GM12878 (cell line): ENCODE measurements around the gene SLC25A41. TPM values are rescaled to one million over a fixed set of nuclear protein-coding genes. Genes with fewer than 3 reads are reported as not detected.

ENCODE experiments used
- ATAC-seq: fragments of 200-7000 bp; cut with Tn5 transposase; 3 replicates; pipeline ENCODE4 v1.9.1; 2020; ENCODE audit warnings: mild to moderate bottlenecking, moderate library complexity
- BruUV-seq: library from RNA; stranded (reverse); fragments of 400-500 nt; replicated peaks from 2 replicates; lab custom pipeline; 2021; lab: Mats Ljungman, UMichigan
- CTCF ChIA-PET: fragments of 300-600 bp; sonication (Branson Sonifier 250); formaldehyde crosslinking; extraction: SDS; loops from one replicate; lab custom pipeline; 2021; ENCODE audit warnings: inconsistent platforms; lab: Yijun Ruan, JAX
- POLR2A ChIA-PET: fragments of 350-600 bp; formaldehyde crosslinking; extraction: SDS; loops from one replicate; lab custom pipeline; 2021; ENCODE audit warnings: inconsistent platforms; lab: Charles Lee
- RAD21 ChIA-PET: fragments of 300-600 bp; sonication (Branson Sonifier 250); formaldehyde crosslinking; loops from one replicate; lab custom pipeline; 2023; ENCODE audit warnings: antibody characterized with exemption; ENCODE audit not compliant: unreplicated experiment; lab: Charles Lee
- SMC1A ChIA-PET: fragments of 300-600 bp; sonication (Branson Sonifier 250); formaldehyde crosslinking; loops from one replicate; lab custom pipeline; 2023; ENCODE audit not compliant: unreplicated experiment, uncharacterized antibody; lab: Charles Lee
- DNase-seq: peaks from one replicate; pipeline ENCODE4 v3.0.0-alpha.2; 2011; ENCODE audit warnings: low read depth, low spot score
- FAIRE-seq: peaks from 3 replicates; lab custom pipeline; 2011; peaks lifted over from hg19 to GRCh38; lab: Jason Lieb, UNC
- H2AFZ ChIP-seq: 2 replicates; pipeline ENCODE4 v1.6.0; 2011; ENCODE audit warnings: low read depth, low read length, control low read depth; ENCODE audit not compliant: control insufficient read depth
- H3K27ac ChIP-seq: 2 replicates; pipeline ENCODE4 v1.5.1; 2011; ENCODE audit warnings: control low read depth; ENCODE audit not compliant: control insufficient read depth, insufficient read depth
- H3K27me3 ChIP-seq, 2 experiments: replicated peaks in 1 of 2; 2 replicates each; pipeline versions ENCODE4 v1.6.0 to v1.6.1; 2011; ENCODE audit warnings: low read length in 1 of 2; ENCODE audit not compliant: control insufficient read depth in 2 of 2, insufficient read depth in 2 of 2
- H3K36me3 ChIP-seq, 2 experiments: 2 replicates each; pipeline ENCODE4 v1.5.1; 2011; ENCODE audit warnings: low read length in 1 of 2; ENCODE audit not compliant: control insufficient read depth in 2 of 2, insufficient read depth in 2 of 2
- H3K4me1 ChIP-seq: 2 replicates; pipeline ENCODE4 v1.6.1; 2011; ENCODE audit warnings: mild to moderate bottlenecking, low read length, moderate library complexity, mixed read lengths; ENCODE audit not compliant: control insufficient read depth, insufficient read depth
- H3K4me2 ChIP-seq: 2 replicates; pipeline ENCODE4 v1.6.0; 2011; ENCODE audit warnings: control low read depth; ENCODE audit not compliant: control insufficient read depth, insufficient read depth
- H3K4me3 ChIP-seq: fragments of 200-600 bp; sonication (generic); 2 replicates; pipeline ENCODE4 v1.5.1; 2016
- H3K79me2 ChIP-seq: 2 replicates; pipeline ENCODE4 v1.6.0; 2011; ENCODE audit warnings: low read length; ENCODE audit not compliant: control insufficient read depth, insufficient read depth
- H3K9ac ChIP-seq: 2 replicates; pipeline ENCODE4 v1.8.0; 2011; ENCODE audit warnings: low read length, control low read depth, mixed read lengths; ENCODE audit not compliant: control insufficient read depth, insufficient read depth
- H3K9me3 ChIP-seq: replicated peaks from 3 replicates; pipeline ENCODE4 v1.5.1; 2011; ENCODE audit warnings: mild to moderate bottlenecking, low read length; ENCODE audit not compliant: control insufficient read depth, insufficient read depth
- H4K20me1 ChIP-seq: 2 replicates; pipeline ENCODE4 v1.6.0; 2011; ENCODE audit not compliant: control insufficient read depth, insufficient read depth
- GATAD2B ChIP-seq: fragments of 450-650 bp; conservative IDR thresholded peaks from 2 replicates; pipeline ENCODE4 v1.6.1; 2017; ENCODE audit warnings: low read depth, mild to moderate bottlenecking, moderate library complexity
- MEF2B ChIP-seq: fragments of 450-650 bp; IDR thresholded peaks from 2 replicates; pipeline ENCODE4 v1.6.1; 2018; ENCODE audit warnings: mild to moderate bottlenecking, moderate library complexity; ENCODE audit not compliant: partially characterized antibody, poor library complexity, severe bottlenecking
- POLR2A ChIP-seq: IDR thresholded peaks from 2 replicates; pipeline ENCODE4 v1.6.1; 2011; ENCODE audit warnings: low read depth, mild to moderate bottlenecking, low read length
- STAT3 ChIP-seq: IDR thresholded peaks from 2 replicates; pipeline ENCODE4 v1.6.1; 2011; ENCODE audit warnings: low read depth, low read length, improper control_type of control experiment
- WGBS: methylation state at CpG from one replicate; pipeline ENCODE4 v1.1.6; 2016; ENCODE audit warnings: low lambda C conversion rate; ENCODE audit not compliant: insufficient replicate concordance, insufficient coverage; ENCODE audit errors: missing lambda C conversion rate; 5-methylcytosine and 5-hydroxymethylcytosine counted together
- in situ Hi-C: fragments of 300-500 bp; cut with MboI; formaldehyde crosslinking; loops from 9 replicates; pipeline ENCODE4 v1.14.3; 2018; ENCODE audit warnings: mixed read lengths
- intact Hi-C: fragments of 100-400 bp; cut with micrococcal nuclease; formaldehyde crosslinking; loops from one replicate; pipeline ENCODE4 v1.14.2; 2022; ENCODE audit not compliant: unreplicated experiment
- polyA plus RNA-seq, 11 experiments: library from polyadenylated mRNA; depleted of rRNA in 4 of 11; unstranded in 6 of 11; stranded (reverse) in 5 of 11; fragments of >200 nt; fragmentation: Nextera tagmentation in 4 of 11; fragmentation: Illumina TruSeq in 1 of 11; extraction: Ambion mirVana in 4 of 11; extraction: Trizol in 1 of 11; gene quantifications; 1 replicate in 1 of 11; 2 replicates in 10 of 11; pipeline versions ENCODE4 v1.2.1 to v1.2.3, GENCODE V29; 2011 to 2016; ENCODE audit warnings: inconsistent platforms in 2 of 11, missing spikeins in 2 of 11, low read depth in 1 of 11
- total RNA-seq, 4 experiments: library from RNA; depleted of rRNA in 3 of 4; stranded (reverse); fragments of >200 nt in 3 of 4; fragmentation: Illumina TruSeq in 1 of 4; extraction: Trizol in 1 of 4; gene quantifications; 2 replicates each; pipeline versions ENCODE4 v1.2.1 to v1.2.3, GENCODE V29; 2013 to 2021
- TF ChIP-seq, protein P1 (sequence below): fragments of 450-650 bp; conservative IDR thresholded peaks from 2 replicates; pipeline ENCODE4 v1.6.1; 2017; ENCODE audit warnings: mild to moderate bottlenecking, moderate library complexity

The SLC25A41 gene
- total and polyA plus RNA-seq, 10 of the 15 experiments (the other 5 are each of a cell fraction or from before 2014, with no cell fraction given): 0.23 to 1.2 (median 0.43) TPM; not detected in 2

DNA sequence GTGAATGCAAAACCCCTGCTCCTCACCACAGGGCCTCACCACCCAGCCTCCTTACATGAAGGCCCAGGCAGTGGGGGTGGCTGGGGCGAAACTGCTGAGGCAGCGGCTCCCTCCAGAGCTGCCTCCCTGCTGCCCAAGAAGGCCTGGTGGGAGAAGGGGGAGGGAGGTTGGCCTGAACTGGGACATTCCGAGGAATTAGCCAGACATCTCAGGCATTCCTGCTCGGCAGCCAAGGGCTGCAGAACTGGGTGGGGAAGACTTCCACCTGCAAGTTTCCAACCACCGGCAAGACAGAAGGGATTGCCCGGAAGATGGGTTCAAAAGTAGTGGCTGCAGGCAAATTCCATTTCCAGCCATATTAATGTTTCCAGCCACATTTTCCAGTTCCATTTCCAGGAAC lies 55.5 kb downstream of the SLC25A41 start:
- peaks cover 18 to 23% of the 10 kb centered on the region in 2 experiments for H3K36me3 ChIP-seq
- ATAC-seq: no peak
- H2AFZ ChIP-seq: no peak overlapping the region
- ChIA-PET RAD21 (no interaction called here), POLR2A (no interaction called here), SMC1A (no interaction called here), CTCF (no interaction called here)
- H3K4me1 ChIP-seq: no peaks in the 10 kb centered on the region
- FAIRE-seq: no peak
- no peaks in the 10 kb centered on the region; the same call in 1 of the 2 replicates for H3K79me2 ChIP-seq
- in situ Hi-C loops: no loop called here
- H3K4me3 ChIP-seq: no peak overlapping the region
- no peaks in the 10 kb centered on the region for H4K20me1 ChIP-seq
- DNase-seq: no peak
- intact Hi-C loops: no loop called here
- no TSS peak for BruUV-seq
- 93% methylated on average over 6 of the region's 6 CpGs for WGBS
- H3K4me2 ChIP-seq: no peak overlapping the region
- H3K9ac ChIP-seq: no peak overlapping the region
- H3K27me3 ChIP-seq: no peaks in the 10 kb centered on the region
- H3K9me3 ChIP-seq: peaks cover 1% of the 10 kb centered on the region; the same call in 1 of the 3 replicates
- TF ChIP-seq POLR2A (peak; percentile 33; the same call in 1 of the 2 replicates), STAT3 (no peak), MEF2B (no peak), GATAD2B (no peak)
- TF ChIP-seq, protein P1, sequence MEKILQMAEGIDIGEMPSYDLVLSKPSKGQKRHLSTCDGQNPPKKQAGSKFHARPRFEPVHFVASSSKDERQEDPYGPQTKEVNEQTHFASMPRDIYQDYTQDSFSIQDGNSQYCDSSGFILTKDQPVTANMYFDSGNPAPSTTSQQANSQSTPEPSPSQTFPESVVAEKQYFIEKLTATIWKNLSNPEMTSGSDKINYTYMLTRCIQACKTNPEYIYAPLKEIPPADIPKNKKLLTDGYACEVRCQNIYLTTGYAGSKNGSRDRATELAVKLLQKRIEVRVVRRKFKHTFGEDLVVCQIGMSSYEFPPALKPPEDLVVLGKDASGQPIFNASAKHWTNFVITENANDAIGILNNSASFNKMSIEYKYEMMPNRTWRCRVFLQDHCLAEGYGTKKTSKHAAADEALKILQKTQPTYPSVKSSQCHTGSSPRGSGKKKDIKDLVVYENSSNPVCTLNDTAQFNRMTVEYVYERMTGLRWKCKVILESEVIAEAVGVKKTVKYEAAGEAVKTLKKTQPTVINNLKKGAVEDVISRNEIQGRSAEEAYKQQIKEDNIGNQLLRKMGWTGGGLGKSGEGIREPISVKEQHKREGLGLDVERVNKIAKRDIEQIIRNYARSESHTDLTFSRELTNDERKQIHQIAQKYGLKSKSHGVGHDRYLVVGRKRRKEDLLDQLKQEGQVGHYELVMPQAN: no peak
- no peak overlapping the region for H3K27ac ChIP-seq
